Frontal cortex (tissue), 4 donors: ENCODE results near the gene GABBR1. TPM values are rescaled to one million over a fixed set of nuclear protein-coding genes. Genes with fewer than 3 reads are reported as not detected.
"Not testable (repeated sequence)": the region's sequence is repeated elsewhere in the genome, so short reads cannot be mapped to it uniquely, and the experiment has no call there.

Experiments
- DNase-seq, 2 donors: peaks; one replicate each; pipeline ENCODE4 v3.0.0; 2012; ENCODE audit warnings: low spot score in 2 of 2
- FAIRE-seq: peaks from 2 replicates; lab custom pipeline; 2012; peaks lifted over from hg19 to GRCh38; lab: Jason Lieb, UNC
- total RNA-seq: library from RNA; depleted of rRNA; stranded (reverse); fragments of >200 nt; gene quantifications from one replicate; pipeline ENCODE4 v1.2.3, GENCODE V29; 2014
- donor health status: control.
- donor health status: control.
- donor health status: control.

The GABBR1 gene
- 72.2 TPM for total RNA-seq

- DNase-seq (peak; percentile 91 to 92), FAIRE-seq (no peak)
These were observed at the start of gene GABBR1 for GRCh38 chr6:29632789-29633533. Gene GABBR1, minus strand, starts transcription at chr6:29633183. Its CDS starts 798 bp downstream, at chr6:29632385.

GRCh38 chr6:29681811-29682210 is 48.8 kb upstream of the GABBR1 start:
- FAIRE-seq (no peak), DNase-seq (no peak)

- no peak for DNase-seq
These were observed 47.9 kb upstream of the GABBR1 start, which contains the start of gene ZFP57 for GRCh38 chr6:29680904-29681303. Gene ZFP57, minus strand, starts transcription at chr6:29681152. Its CDS starts 4,149 bp downstream, at chr6:29677003.

GRCh38 chr6:29680416-29680815 is 47.4 kb upstream of the GABBR1 start:
- FAIRE-seq (no peak), DNase-seq (no peak)

More at GRCh38 chr6:29680904-29681303, 47.9 kb upstream of the GABBR1 start, which contains the start of gene ZFP57:
- no peak for FAIRE-seq

GRCh38 chr6:29679962-29680361 is 47.0 kb upstream of the GABBR1 start:
- DNase-seq (no peak), FAIRE-seq (no peak)

GRCh38 chr6:29678114-29678513 is 45.1 kb upstream of the GABBR1 start:
- no peak for DNase-seq
- FAIRE-seq = no peak

GRCh38 chr6:29676981-29677601 is 44.1 kb upstream of the GABBR1 start:
- FAIRE-seq (no peak), DNase-seq (no peak)

GRCh38 chr6:29675561-29675960 is 42.6 kb upstream of the GABBR1 start:
- FAIRE-seq = no peak
- DNase-seq = no peak

- FAIRE-seq (no peak), DNase-seq (no peak)
These were observed 41.0 kb upstream of the GABBR1 start for GRCh38 chr6:29674008-29674407.

GRCh38 chr6:29673161-29673560 is 40.2 kb upstream of the GABBR1 start:
- FAIRE-seq (no peak), DNase-seq (no peak)

- not testable (repeated sequence) for FAIRE-seq, DNase-seq
These were observed 39.1 kb upstream of the GABBR1 start for GRCh38 chr6:29672116-29672515.

GRCh38 chr6:29671026-29671425 is 38.0 kb upstream of the GABBR1 start:
- DNase-seq = no peak
- no peak for FAIRE-seq

- FAIRE-seq = no peak
- no peak for DNase-seq
These were observed 34.2 kb upstream of the GABBR1 start for GRCh38 chr6:29667158-29667557.

- DNase-seq (no peak), FAIRE-seq (no peak)
These were observed 33.8 kb upstream of the GABBR1 start for GRCh38 chr6:29666826-29667130.

GRCh38 chr6:29665942-29666825 is 33.2 kb upstream of the GABBR1 start:
- FAIRE-seq (no peak), DNase-seq (no peak)

GRCh38 chr6:29663300-29664042 is 30.5 kb upstream of the GABBR1 start:
- DNase-seq (no peak), FAIRE-seq (no peak)

GRCh38 chr6:29661502-29662141 is 28.6 kb upstream of the GABBR1 start:
- not testable (repeated sequence) for FAIRE-seq, DNase-seq

- no peak for FAIRE-seq
These were observed 28.1 kb upstream of the GABBR1 start for GRCh38 chr6:29661071-29661470.

GRCh38 chr6:29656798-29657197 is 23.8 kb upstream of the GABBR1 start, which contains the start of gene MOG:
Gene MOG, plus strand, starts transcription at chr6:29657092. Its CDS starts 118 bp downstream, at chr6:29657210.
- no peak for FAIRE-seq
- no peak for DNase-seq

More at GRCh38 chr6:29661071-29661470, 28.1 kb upstream of the GABBR1 start:
- no peak for DNase-seq
